HG03108 (cell line): ENCODE measurements around the gene ZFHX3.

Experiments
- ATAC-seq: cut with Tn5 transposase; IDR thresholded peaks from one replicate; pipeline ENCODE4 v1.9.1; 2021; ENCODE audit warnings: moderate library complexity; ENCODE audit not compliant: unreplicated experiment

Gene ZFHX3

DNA sequence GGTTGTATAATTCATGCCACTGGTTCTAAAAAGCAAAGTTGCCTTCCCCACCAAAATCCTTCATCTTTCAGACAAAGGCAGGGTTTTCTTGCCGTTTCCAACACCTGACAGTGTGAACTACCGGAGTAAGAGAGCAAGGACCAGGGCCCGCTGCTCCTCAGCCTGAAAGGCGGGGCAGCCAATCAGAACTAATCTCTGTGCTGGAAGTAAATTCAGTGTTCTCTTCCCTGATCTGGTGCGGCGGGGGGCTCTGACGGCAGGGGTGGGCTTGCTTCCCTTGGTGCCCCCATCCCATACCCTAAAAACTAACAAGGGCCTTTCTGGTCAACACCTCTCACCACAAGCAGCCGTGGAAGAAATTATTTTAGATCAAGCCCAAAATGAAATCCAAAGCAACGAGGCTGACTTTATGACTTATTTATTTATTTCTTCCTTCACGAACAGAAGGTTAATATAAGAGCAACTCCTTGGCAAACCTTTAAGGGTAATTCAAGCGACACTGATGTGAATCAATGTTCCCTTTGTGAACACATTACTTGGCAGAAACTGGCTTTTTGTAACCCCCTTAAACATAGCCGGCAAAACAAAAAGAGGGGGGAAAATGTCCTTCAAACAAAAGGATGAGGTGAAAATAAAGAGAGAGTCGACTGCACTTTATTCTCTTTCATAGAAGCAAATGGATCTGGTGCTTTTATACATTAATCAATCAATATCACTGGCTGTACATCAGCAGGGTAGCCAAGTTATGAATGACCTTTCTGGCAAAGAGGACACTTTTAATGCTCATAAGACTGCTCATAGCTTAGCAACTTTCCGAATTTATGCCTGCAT lies 189.9 kb downstream of the ZFHX3 start:
- no peak for ATAC-seq

DNA sequence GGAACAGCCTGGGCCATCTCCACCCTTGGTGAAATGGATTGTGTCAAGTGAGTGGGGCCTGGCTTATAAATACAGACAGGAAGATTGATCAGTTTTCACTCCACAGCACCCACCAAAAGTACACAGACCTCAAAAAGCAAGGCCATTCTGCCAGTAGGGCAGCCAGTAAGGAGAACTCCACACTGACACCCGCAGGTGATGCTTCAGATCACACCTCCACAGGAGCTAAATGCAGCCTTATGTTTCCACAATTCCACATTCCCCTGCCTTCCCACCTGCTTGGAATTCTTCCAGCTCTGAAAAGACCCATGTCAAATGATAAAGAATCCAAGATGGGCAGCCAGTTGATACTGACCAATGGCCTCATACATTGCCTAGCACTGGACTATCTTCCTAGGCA lies 191.1 kb downstream of the ZFHX3 start:
- no peak for ATAC-seq

DNA sequence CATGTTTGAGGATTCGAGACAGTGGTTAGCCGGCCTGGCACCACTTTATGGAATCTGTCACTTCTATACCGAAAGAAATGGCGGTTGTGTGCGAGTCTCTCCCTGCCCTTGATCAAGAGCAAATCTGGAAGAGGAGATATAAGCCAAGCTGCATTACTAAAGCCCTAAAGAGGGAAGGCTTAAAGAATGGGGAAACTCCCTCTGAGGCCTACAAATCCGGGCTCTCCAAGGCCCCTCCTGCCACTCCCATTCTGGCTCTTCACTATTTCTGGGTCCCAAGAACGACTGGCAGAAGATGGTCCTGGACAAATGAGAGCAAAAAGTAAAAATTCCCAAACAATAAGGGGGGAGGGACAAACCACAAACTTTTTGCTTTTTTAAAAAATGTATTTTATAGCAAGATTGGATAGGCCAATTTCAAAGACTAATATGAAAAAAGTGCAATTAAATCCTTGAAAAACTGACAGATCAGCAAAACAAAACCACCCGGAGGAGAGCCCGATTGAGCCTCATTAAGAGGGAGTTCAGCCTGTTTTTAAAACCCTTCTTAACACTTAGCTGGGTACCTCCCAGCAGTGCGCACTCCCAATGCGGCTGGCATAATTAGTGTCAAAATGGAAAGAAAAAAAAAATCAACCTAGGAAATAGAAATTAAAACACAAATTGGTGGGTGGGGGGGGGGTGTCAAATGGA lies 193.5 kb downstream of the ZFHX3 start:
- no peak for ATAC-seq

DNA sequence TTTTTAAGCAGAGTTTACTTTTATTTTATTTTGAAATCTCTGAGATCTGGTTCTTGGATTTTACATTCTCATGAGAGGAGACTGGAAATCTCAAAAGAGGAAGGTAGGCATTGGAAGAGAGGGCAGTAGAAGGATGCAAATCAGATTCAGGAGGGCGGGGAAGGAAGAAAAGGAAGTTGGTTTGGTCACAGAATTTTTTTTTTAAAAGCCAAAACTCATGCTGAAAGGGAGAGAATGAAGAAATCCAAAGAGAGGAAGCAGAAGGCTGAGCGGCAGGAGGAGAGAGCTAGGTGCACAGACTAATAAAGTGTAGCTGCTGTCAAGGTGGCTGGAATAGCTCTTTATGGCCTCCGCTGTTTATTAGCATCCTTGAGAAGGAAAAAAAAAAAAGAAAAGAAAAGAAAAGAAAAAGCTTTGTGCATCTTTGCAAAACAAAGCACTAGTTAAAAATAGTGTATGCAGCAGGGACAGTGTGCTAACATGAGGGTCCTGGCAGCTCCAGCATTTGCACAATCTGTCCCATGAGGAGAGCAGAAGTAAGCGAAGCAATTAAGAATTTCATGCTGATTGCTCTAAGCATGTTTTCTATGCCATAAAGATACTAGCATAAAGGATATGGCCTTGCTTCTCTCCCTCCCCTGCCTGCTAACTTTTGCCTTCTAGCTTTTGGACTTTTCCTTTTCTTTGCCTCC lies 194.2 kb downstream of the ZFHX3 start:
- no peak for ATAC-seq

DNA sequence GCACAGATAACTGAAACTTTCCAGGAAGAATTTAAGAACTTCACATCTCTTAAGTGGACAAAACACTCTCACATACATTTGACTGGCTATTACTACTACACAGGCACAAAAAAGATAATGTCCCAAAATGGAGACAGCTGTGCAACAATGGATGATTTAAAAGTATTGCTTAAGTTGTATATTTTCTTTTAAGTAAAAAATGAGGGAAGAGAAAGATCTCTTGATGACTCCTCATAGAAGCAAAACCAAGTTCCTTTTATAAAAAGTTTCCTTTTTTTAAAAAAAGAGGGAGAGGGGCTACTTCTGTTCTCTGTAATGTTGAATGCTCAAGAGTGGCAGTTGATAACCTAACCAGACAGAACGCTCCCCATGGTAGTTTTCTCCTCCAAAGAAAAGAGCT lies 195.5 kb downstream of the ZFHX3 start:
- no peak for ATAC-seq

DNA sequence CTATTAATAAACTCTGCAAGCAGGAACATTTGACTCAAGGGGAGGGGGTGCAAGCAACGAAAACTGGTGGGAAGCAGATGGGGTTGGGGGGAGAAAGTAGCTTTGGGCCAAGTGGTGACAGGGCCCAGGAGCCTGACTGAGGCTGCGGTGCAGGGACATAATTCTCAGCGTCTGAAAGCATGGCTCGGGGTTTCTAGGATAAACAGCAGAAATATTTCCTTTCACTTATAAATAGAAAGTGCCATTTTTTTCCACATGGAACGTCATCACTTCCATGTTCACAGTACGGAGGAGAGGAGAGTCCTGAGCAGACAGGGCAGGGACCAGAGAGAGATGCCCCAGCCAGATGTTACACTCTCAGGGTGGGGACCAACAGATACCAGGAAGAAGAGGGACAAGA lies 197.1 kb downstream of the ZFHX3 start:
- ATAC-seq: no peak

DNA sequence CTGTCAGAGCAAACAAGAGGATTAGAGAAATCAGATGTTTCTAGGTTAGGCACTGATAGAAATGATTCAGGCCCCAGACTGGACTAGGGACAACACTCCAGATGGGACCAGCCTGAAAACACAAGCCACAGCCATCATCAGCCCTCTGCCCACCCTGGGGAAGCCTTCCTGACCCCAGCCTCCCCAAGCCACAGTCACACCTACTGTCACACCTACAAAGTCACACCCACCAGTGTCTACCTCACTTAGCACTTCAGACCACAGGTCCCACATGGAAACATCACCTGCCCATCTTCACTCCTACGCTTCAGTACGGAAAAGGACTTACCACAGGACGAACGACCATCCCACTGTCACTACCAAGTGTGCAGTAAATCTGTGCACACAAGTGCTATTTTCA lies 197.9 kb downstream of the ZFHX3 start:
- ATAC-seq: no peak

DNA sequence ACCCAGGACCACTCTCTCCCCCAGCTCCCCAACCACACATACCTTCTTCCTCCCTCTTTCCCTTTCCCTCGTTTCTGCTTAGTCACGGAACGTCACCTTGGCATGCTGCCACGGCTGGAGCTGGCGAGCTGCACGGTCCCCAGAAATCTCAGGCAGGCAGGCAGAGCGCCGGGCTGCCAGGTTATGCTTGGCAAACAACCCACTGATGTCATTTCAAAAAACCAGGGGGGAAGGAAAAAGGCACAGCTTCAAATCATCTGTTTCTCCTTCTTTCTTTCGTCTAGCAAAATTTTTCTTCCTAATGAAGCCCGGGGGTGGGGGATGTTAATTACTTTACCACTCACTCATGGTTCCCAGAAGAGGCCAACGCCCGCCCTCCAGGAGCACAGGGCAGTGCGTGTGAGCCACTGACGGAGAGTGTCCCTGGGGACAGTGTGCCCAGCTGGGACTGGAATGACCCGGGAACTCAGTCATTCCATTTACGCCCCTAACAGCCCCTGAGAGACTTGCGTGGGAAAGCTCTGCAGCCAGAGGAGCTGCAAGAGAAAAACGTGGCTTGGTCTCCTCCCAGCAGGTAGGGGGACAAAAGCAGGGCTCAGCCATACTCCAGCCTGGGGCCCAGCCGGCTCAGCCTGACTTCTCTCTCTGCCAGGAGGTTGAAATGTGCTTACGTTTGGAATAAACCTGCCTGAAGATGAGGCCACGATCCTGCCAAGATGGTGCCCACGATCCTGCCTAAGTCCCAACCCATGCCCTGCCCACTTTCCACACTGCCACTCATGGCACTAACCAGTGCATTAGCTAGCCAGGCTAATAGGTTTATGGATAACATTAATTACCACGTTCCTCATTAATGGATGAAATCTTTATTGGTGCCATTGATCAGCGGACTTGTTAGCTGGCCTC lies 198.9 kb downstream of the ZFHX3 start:
- ATAC-seq: no peak

DNA sequence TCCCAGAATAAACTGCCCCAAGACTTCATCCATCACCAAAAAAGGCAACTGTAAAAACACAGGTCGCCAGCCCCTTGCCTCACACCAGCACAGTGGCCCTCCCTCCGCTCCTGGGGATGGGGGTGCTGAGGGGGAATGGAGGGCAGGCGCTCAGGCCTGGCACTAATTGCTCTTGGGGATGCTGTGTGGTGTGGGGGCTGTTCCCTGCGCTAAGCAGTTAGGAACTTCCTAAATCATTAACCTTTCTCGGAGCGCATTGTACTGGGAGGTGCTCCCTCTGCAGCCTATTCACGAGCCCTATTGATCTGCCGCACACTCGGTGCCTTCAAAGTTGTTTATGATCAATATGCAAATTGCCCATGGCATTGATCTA lies 199.9 kb downstream of the ZFHX3 start:
- no peak for ATAC-seq

DNA sequence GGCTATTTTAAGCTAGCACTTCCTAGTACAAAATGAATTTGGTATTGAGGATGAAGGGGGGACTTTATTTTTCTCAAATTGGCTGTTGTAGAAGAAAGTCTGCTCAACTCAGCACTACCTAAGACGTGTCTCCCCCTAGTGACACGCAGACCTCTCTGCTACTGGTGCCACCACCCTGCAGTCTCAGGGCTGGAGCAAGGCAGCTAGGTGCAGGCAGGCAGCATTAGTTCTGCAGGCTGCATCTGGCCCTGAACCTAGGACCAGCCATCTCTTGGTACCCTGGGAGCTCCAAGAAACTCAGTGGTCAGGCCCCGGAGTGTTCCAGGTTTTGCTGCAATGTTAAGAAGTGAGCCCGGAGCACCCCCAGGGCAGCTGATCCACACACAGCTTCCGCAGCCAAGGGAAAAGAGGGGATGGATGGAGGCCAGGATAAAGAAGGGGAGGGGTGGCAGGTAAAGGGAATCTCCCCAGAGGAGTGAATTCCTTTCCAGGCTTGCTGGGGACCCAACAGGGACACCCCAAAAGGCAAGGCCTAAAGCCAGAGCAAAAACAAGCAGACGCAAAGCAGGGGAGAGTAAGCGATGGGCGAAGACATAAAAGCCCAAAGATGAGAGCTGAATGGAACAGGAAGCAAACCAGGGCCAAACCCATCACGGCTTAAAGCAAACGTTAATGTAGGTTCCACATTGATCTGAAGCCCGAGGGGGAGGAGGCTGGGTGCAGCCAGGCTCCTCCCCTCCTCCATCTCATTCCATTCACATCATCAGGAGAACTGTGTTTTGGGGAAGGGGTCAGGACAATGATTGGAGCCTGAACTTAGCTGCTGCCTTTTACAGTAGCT lies 200.5 kb downstream of the ZFHX3 start:
- no peak for ATAC-seq

DNA sequence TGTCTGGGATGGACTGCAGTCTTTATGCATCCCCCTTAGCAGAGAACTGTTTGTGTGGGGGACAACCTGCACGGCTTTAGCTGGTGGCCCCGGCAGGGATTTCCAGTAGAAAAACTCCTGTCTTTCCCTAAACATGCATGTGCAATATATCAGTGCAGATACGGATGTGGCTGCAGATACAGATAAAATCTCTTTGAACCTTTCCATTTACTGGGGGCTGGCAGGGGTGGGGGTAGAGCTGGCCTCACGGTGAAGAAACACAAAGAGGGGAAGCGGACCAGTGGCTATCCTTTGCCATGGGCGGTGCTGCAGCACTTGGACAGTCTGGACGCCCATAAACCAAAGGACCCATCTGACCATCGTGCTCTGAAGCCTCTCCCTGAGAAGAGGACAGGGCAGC lies 201.3 kb downstream of the ZFHX3 start:
- no peak for ATAC-seq

DNA sequence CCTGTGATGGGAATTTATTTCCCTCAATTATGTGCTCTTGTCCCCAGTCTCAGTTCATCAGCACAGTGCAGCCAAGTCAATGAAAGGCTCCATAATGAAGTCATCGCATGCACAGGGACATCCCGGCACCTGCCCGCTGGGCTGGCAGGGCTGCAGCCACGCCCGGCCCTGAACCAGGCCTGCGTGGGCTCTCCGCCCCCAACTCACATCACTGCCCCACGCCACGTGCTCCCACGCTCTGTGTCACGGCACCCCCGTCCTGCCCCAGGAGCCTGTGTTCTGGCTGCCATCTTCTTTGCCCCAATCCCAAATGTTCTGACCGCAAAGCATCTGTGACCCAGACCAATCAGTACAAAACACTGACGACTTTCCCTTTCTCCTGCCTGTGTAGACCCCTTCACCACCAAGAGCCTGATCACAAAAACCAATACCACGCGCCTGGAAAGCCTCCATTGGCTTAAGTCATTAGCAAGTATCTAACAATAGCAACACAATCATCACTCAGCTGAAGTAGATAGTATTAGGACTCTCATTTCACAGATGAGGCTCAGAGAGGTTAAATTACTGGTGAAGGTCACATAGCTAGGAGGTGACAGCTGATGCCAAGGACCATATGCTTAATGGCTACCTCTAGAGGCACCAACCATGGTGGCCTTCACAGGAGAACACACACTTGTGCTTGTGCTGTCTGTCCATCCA lies 202.5 kb downstream of the ZFHX3 start:
- no peak for ATAC-seq

DNA sequence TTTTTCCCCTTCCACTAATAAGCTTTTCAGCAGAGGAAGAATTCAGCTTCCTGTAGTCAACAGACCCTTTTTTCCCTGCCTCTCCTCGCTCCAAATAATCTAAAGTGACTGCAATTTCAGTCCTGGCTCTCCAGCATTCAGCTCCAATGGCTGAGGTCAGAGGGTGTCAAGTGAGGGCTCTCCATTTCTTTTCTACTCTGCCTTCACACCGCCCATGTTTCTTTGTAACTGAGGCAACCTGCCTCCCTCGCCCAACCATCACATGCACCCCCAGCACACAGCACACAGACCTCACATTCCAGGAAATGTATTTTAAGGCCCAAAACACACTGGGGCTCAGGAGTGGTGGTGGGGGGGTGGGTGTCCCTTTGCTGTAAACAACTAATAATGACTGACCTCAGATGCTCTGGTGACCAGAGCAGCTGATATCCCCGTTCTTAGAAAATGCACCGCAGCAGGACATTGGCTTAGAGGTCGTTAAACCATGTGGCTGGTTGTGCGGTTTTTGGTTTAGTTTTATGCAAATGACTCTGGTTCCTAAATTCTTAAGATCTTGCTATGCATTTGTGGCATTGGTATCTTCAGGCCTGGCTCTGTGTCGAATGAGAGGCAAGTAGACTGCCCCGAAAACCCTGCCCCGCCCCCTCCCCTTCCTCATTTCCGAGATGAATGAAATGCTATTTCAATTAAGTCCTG lies 203.6 kb downstream of the ZFHX3 start:
- ATAC-seq: no peak

DNA sequence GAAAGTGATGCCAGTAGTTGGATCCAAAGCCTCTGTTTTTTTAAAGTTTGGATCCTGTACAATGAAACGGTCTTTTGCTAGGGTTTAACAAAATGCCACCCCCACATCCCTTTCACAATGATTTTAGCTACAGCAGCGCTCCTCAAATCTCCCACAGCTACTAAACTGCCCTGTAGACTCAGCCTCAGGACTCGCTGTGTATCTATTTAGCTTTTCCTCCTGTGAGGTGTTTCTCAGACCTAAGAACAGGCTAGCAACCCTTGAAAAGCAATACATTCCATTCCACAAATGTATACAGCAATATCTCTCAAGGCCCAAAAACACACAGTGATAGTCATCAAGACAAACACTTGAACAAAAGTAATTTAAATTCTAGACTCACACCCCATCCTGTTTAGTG lies 206.4 kb downstream of the ZFHX3 start:
- no peak for ATAC-seq

DNA sequence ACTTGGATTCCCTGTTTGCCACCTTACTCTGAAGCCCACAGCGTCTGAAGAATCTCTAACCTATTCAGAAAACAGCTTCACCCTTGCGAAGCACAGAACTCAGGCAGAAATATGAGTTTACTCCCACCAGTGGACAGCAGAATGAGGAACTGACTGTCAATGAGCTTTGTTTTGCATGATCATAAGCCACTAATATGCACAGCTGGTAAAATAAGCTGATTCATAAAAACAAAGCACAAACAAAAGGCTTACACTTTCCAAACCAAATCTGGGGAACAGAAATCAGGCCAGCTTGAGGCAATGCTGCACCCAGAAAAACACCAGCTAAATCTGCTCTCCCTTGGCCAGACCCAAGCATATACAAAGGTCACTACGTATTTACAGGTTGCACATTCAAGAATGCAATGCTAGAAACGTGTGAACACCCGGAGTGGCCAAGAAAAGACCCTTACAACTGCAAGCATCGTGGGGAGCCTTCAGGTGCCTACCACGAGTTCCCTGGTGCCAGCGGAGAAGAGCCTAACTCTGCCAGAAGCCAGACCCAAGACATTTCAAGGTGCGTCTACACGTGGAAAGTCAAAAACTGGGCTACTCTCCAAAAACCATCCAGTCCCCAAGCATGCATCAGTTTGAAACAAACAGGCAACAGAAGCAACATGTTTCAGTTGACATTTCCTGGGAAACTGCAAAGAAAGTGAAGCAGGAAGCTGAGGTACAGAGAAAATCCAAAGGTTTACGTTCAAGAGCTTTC lies 207.1 kb downstream of the ZFHX3 start:
- ATAC-seq: no peak

DNA sequence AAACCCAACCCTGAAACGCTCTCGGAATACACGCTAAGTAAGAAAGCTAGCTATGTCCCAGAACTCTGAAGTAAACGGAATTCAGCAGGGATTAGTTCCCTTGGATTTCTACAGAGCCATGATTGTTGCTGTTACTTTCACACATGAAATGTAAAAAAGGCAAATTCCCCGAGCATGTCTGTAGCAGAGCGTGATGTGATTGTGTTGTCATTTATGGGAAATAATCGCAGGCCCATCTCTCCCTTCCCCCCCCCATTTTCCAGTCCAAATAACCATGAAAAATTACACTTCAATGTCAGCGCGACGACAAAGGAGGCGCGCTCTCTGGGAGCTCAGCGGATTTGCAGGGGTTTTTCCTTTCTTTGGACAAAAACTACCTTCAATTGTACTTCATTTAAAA lies 209.0 kb downstream of the ZFHX3 start:
- ATAC-seq: no peak

DNA sequence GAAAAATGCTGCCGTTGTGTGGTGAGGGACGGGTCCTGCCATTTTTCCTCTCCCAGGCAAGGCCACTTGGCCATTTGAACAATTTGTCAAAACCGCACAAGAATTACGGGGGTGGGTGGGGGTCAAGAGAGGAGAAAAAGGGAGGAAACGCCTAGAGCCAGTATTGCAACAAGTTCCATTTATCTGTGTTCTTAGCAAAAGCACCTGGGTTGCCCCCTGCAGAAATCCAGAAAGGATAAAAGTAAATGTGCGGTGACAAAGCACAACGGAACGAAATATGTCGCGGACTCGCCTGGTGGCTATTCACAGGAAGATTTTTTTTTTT lies 209.4 kb downstream of the ZFHX3 start:
- no peak for ATAC-seq

DNA sequence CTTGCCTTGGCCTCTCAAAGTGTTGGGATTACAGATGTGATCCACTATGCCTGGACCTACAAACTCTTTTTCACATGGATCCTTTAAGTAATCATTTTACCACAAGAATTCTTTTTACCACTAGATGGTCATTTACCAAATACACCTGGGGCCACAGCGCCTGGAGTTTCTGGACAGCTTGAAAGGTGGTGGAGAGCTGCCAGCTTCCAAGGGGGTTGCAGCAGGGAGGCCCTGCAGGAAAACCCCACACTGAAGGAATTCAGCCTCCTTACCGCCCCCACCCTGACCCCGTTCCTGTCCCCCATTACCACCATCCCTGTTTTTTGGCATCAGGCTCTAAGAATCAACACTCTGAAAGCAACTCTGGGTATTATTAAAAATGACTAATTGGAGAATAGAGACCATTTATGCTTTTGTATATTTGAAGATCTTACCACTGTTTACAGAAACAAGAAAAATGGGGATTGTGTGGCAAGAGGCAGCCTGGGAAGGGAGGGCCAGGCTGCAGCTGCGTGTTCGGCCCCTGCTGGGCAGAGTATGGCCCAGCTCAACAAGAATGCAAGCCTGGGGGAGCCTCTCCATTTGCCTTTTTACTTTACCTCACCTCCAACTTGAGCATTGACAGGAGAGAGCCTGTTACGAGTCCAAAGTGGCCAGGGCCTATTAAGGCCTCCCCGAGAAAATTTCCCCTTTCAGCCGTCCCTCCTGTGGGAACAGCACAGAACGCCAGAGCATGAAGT lies 209.9 kb downstream of the ZFHX3 start:
- no peak for ATAC-seq
